Mononuclear cell (primary cell): ENCODE data around the gene OR8D4. TPM values are rescaled to one million over a fixed set of nuclear protein-coding genes. Genes with fewer than 3 reads are reported as not detected.
"Not testable (repeated sequence)": the region's sequence is repeated elsewhere in the genome, so short reads cannot be mapped to it uniquely, and the experiment has no call there.

Experiments
- H3K27me3 ChIP-seq: 2 replicates; pipeline ENCODE4 v1.6.0; 2011; ENCODE audit warnings: low read length, control low read depth; ENCODE audit not compliant: insufficient read depth
- H3K4me1 ChIP-seq: 2 replicates; pipeline ENCODE4 v1.5.1; 2011; ENCODE audit warnings: mild to moderate bottlenecking, low read length, control low read depth; ENCODE audit not compliant: insufficient read depth
- H3K4me3 ChIP-seq: 2 replicates; pipeline ENCODE4 v1.5.1; 2011; ENCODE audit warnings: mild to moderate bottlenecking, low read length, moderate library complexity
- H3K9me3 ChIP-seq: 2 replicates; pipeline ENCODE4 v1.5.1; 2011; ENCODE audit warnings: low read depth, mild to moderate bottlenecking, control low read depth, low read length
- total RNA-seq: library from RNA; depleted of rRNA; stranded (reverse); fragments of >200 nt; gene quantifications from one replicate; pipeline ENCODE4 v1.2.3, GENCODE V29; 2012

The OR8D4 gene
- not detected for total RNA-seq

GRCh38 chr11:123901867-123902266, at the start of gene OR8D4:
Gene OR8D4 (plus strand): TSS chr11:123902167. CDS start chr11:123906432, 4,265 bp downstream.
- H3K27me3 ChIP-seq, result no peaks in the 10 kb centered on the region
- no peak within 1 kb of the TSS for H3K4me3 ChIP-seq
- H3K9me3 ChIP-seq, result no peaks in the 10 kb centered on the region
- no peaks in the 10 kb centered on the region for H3K4me1 ChIP-seq

GRCh38 chr11:123852321-123852720, 49.6 kb upstream of the OR8D4 start:
- H3K4me3 ChIP-seq, result no peak overlapping the region
- no peaks in the 10 kb centered on the region for H3K9me3 ChIP-seq
- no peaks in the 10 kb centered on the region for H3K4me1 ChIP-seq
- no peaks in the 10 kb centered on the region for H3K27me3 ChIP-seq

- H3K4me3 ChIP-seq, result no peak overlapping the region
Observed at GRCh38 chr11:123853038-123853437, 48.9 kb upstream of the OR8D4 start.

GRCh38 chr11:123856444-123856843, 45.5 kb upstream of the OR8D4 start:
- H3K4me3 ChIP-seq, result no peak overlapping the region
- no peaks in the 10 kb centered on the region for H3K4me1 ChIP-seq
- H3K9me3 ChIP-seq, result no peaks in the 10 kb centered on the region
- H3K27me3 ChIP-seq, result no peaks in the 10 kb centered on the region

More at GRCh38 chr11:123853038-123853437, 48.9 kb upstream of the OR8D4 start:
- Histone ChIP-seq H3K27me3 (no peaks in the 10 kb centered on the region), H3K9me3 (no peaks in the 10 kb centered on the region), H3K4me1 (no peaks in the 10 kb centered on the region)

GRCh38 chr11:123859731-123860130, 42.2 kb upstream of the OR8D4 start:
- H3K27me3 ChIP-seq, result no peaks in the 10 kb centered on the region
- no peak overlapping the region for H3K4me3 ChIP-seq
- H3K4me1 ChIP-seq, result no peaks in the 10 kb centered on the region
- H3K9me3 ChIP-seq, result no peaks in the 10 kb centered on the region

GRCh38 chr11:123865293-123865692, 36.7 kb upstream of the OR8D4 start:
- not testable (repeated sequence) for H3K9me3 ChIP-seq, H3K4me1 ChIP-seq, H3K27me3 ChIP-seq, H3K4me3 ChIP-seq

- not testable (repeated sequence) for H3K4me1 ChIP-seq, H3K9me3 ChIP-seq, H3K27me3 ChIP-seq
Observed at GRCh38 chr11:123867795-123868194, 34.2 kb upstream of the OR8D4 start.

GRCh38 chr11:123880912-123881311, 21.1 kb upstream of the OR8D4 start:
- Histone ChIP-seq H3K9me3 (no peaks in the 10 kb centered on the region), H3K27me3 (no peaks in the 10 kb centered on the region)

More at GRCh38 chr11:123867795-123868194, 34.2 kb upstream of the OR8D4 start:
- not testable (repeated sequence) for H3K4me3 ChIP-seq

GRCh38 chr11:123885570-123885969, 16.4 kb upstream of the OR8D4 start, which contains the start of gene TMEM225:
Gene TMEM225 (minus strand): TSS chr11:123885670. CDS start chr11:123885425, 245 bp downstream.
- no peaks in the 10 kb centered on the region for H3K4me1 ChIP-seq
- H3K27me3 ChIP-seq, result no peaks in the 10 kb centered on the region
- H3K9me3 ChIP-seq, result no peaks in the 10 kb centered on the region

More at GRCh38 chr11:123880912-123881311, 21.1 kb upstream of the OR8D4 start:
- Histone ChIP-seq H3K4me3 (no peak overlapping the region), H3K4me1 (no peaks in the 10 kb centered on the region)

GRCh38 chr11:123892031-123892430, 9.9 kb upstream of the OR8D4 start:
- H3K9me3 ChIP-seq, result no peaks in the 10 kb centered on the region
- H3K4me1 ChIP-seq, result no peaks in the 10 kb centered on the region
- H3K27me3 ChIP-seq, result no peaks in the 10 kb centered on the region
- H3K4me3 ChIP-seq, result no peak overlapping the region

More at GRCh38 chr11:123885570-123885969, 16.4 kb upstream of the OR8D4 start, which contains the start of gene TMEM225:
- H3K4me3 ChIP-seq, result no peak within 1 kb of the TSS

- Histone ChIP-seq H3K27me3 (no peaks in the 10 kb centered on the region), H3K4me1 (no peaks in the 10 kb centered on the region), H3K4me3 (no peak overlapping the region), H3K9me3 (no peaks in the 10 kb centered on the region)
Observed at GRCh38 chr11:123899792-123900191, 2.2 kb upstream of the OR8D4 start.

- no peak overlapping the region for H3K4me3 ChIP-seq
- no peaks in the 10 kb centered on the region for H3K9me3 ChIP-seq
- no peaks in the 10 kb centered on the region for H3K4me1 ChIP-seq
- H3K27me3 ChIP-seq, result no peaks in the 10 kb centered on the region
Observed at GRCh38 chr11:123903932-123904331, 2.0 kb downstream of the OR8D4 start.

GRCh38 chr11:123904932-123905331, 3.0 kb downstream of the OR8D4 start:
- Histone ChIP-seq H3K9me3 (no peaks in the 10 kb centered on the region), H3K4me1 (no peaks in the 10 kb centered on the region), H3K27me3 (no peaks in the 10 kb centered on the region), H3K4me3 (no peak overlapping the region)

GRCh38 chr11:123905826-123906225, 3.9 kb downstream of the OR8D4 start:
- H3K27me3 ChIP-seq, result no peaks in the 10 kb centered on the region
- H3K4me1 ChIP-seq, result no peaks in the 10 kb centered on the region
- H3K4me3 ChIP-seq, result no peak overlapping the region
- H3K9me3 ChIP-seq, result no peaks in the 10 kb centered on the region

GRCh38 chr11:123920943-123921342, 19.0 kb downstream of the OR8D4 start:
- Histone ChIP-seq H3K4me3 (no peak overlapping the region), H3K27me3 (no peaks in the 10 kb centered on the region), H3K9me3 (no peaks in the 10 kb centered on the region), H3K4me1 (no peaks in the 10 kb centered on the region)

- Histone ChIP-seq H3K27me3 (no peaks in the 10 kb centered on the region), H3K4me1 (no peaks in the 10 kb centered on the region), H3K4me3 (no peak overlapping the region), H3K9me3 (no peaks in the 10 kb centered on the region)
Observed at GRCh38 chr11:123924027-123924426, 22.1 kb downstream of the OR8D4 start.
